ENCODE measurements around the gene ALAD.
"Not testable (repeated sequence)": the region's sequence is repeated elsewhere in the genome, so short reads cannot be mapped to it uniquely, and the experiment has no call there.

Gene ALAD

DNA sequence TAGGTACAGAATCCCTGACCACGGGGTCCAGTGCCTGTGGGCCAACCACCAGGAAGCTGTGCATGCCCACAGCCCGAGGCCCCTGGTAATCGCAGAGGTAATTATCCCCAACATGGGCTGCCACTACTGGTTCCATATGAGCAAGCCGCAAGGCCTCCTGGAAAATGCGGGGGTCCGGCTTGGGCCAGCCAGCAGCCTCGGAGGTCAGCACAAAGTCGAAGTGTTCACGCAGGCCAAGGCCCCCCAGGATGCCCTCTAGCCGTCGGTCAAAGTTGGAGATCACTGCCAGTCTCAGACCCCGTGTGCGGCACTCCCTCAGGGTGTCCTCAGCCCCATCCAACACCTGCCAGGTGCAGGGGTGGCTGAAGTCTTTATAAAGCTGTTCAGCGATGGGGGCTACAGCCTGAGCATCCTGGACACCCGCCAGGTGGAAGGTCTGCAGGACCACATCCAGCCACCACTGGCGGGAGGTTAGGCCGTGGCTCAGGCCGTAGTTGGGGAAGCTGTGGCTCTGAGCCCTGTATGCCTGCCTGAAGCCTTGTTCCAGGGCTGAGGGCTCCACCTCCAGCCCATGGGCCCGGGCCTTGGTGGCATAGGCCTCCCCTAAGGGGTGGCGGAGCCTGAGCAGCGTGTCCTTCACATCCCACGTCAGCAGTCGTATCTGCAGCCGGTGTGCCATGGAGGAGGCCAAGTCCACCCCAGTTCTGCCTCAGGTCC lies 27.2 kb downstream of the ALAD start:
- DNase-seq (ENCODE audit: low read depth) = no peak

DNA sequence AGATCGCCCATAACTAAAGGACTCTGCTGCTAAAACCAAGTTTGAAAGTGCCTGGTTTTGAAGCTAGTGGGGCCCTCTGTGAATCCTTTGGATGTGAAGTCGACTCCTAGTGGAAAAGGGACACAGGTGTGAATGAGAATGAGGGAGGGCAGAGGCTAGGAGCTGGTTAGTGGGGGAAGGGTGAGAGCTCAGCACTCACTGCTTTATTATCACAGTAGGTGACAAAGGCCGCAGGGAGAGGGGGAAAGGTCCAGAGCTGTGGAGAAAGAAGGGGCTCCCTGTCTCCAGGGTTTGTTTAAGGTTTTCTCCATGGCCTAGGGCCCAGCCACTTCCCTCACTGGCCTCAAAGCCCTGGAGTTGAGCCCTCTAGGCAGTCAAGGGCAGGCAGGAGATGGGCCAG lies 27.8 kb downstream of the ALAD start:
- DNase-seq (ENCODE audit: low read depth) = no peak

DNA sequence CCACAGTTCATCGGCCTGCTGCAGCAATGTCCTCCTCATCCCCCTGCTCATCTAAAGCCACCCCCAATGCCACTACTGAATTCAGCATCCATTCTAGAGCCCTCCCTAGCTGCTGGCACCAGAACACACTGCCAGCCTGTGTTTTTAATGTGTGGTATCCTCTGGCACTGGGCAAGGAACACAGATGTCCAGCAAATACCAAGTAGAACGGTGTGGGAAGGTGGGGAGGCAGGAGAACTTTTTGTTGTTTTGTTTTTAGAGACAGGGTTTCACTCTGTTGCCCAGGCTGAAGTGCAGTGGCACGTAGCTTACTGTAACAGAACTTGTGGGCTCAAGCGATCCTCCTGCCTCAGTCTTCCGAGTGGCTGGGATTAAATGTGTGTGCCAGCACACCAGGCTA lies 29.0 kb downstream of the ALAD start:
- no peak for DNase-seq (ENCODE audit: low read depth)

DNA sequence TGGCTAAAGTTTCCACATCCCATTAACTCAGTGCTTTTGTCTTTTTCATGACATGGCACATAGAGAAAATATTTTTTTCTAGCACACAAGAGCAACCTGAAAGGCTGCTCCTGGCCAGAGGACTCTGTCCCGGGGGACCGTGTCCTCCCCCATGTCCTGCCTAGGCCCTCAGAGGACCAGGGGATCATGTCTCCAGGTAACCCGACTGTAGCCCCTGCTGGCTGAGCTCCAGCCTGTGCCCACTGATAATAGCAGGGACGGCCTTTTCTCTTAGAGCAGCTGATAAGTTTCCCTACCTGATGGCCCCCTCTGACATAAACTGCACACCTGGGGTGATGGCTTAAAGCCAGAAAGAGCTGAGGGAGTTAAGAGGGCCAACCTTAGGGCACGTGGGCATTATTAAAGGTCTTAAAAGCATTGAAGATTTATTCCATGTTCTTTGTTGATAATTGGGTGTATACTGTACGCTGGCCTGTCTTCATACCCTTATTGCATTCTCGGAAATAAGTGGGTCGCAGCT lies 30.2 kb downstream of the ALAD start:
- DNase-seq (ENCODE audit: low read depth) = no peak

- DNase-seq (ENCODE audit: low read depth) = no peak
Measured at GRCh38 chr9:113369855-113370140, 31.3 kb downstream of the ALAD start.

- no peak for DNase-seq (ENCODE audit: low read depth)
Measured at GRCh38 chr9:113368982-113369854, 31.9 kb downstream of the ALAD start.

DNA sequence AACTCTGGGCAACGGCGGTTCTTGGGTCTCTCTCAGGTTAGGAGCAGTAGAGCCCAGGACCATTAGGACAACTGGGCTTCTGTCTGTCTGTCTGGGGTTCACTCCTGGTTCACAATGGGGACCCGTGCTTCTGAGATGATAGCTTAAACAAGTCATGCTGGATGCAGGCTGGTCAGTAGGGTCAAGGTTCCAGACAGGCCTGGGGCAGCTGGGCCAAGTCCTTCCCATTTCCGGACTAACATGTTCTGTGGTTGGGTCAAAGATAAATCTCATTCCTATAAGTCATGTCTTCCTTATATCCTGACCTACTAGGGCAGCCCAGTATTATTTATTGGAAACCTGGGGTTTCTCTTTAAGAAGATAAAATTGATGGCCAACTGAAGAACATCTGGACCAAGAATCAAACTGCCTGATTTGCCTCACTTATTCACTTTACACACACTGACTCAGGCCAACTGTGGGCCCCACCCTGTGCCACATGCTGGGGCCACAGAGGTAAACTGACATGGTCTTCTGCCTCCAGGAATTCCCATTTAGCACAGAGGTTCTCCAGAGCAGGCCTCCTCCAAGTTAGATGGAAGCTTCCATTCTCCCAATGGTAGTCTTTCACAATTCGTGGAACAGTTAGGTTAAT lies 32.6 kb downstream of the ALAD start:
- DNase-seq (ENCODE audit: low read depth) = no peak

GRCh38 chr9:113365652-113366051 lies 35.4 kb downstream of the ALAD start:
- DNase-seq (ENCODE audit: low read depth) = not testable (repeated sequence)

DNA sequence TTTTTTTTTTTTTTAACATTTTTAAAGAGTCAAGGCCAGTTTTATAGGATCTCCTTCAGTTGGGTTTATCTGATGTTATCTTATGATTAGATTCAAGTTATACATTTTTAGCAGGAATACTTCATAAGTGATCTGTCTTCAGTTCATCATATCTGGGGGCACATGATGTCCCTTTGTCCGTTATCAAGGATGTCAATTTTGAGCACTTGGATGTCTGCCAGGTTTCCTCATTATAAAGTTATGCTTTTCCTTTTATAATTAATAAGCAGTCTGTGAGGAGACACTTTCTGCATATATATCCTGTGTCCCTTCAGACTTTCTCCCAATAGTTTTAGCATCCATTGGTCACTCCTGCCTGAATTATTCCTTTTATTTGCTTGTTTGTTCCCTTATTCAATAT lies 36.1 kb downstream of the ALAD start:
- DNase-seq (ENCODE audit: low read depth) = no peak

- DNase-seq (ENCODE audit: low read depth) = no peak
Measured at GRCh38 chr9:113363336-113363735, 37.7 kb downstream of the ALAD start.

DNA sequence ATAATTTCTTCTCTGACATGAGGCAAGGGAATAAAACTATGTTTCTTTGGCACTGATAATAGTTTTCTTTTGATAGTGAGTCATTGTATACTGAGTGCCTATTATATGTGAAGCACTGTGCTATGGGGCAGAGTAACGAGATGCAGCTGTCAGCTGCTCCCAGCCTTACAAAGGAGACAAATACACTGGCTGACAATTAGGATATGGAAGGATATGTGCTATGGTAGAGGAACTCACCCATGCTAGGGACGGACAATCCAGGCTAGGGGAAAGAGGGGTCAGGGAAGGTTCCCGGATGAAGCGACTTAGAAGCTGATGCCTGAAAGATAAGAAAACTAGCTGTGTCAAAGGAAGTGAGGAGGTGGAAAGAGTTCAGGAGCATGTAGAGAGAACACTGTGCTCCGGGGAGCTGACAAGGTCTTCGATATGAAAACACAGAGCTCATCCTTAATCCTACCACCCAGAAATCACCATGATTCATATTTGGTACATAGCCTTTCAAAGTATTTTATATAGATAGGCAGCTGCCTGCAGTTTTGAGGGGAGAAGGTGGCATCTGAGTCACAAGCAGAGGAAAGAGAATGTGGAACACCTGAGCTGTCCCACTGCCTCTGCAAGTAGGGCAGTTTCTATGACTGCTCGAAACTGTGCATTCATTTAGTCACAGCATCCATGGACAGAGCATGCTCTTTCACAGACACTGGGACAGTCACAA lies 39.6 kb downstream of the ALAD start:
- DNase-seq (ENCODE audit: low read depth) = no peak

- no peak for DNase-seq (ENCODE audit: low read depth)
Measured at GRCh38 chr9:113360242-113360842, 40.7 kb downstream of the ALAD start.

DNA sequence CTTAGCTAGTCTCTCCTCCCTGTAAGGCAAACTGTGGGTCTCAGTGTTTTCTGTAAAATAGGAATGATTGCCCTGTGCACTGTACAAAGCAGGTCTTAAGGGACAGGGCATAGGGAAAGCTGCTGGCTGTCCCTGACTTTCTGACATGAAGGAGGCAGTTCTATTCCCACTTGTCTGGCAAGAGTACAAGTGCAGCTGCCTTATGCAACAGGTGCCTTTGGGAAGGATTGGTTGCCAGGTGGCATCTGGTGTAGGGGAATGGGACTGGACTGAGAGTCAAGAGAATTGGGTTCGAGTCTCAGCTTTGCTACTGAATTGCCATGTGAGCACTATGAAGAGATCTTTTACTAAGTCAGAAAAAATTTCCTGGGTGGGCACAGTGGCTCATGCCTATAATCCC lies 41.7 kb downstream of the ALAD start:
- DNase-seq (ENCODE audit: low read depth) = no peak

GRCh38 chr9:113356686-113357292 lies 44.3 kb downstream of the ALAD start:
- no peak for DNase-seq (ENCODE audit: low read depth)

GRCh38 chr9:113355040-113355596 lies 46.0 kb downstream of the ALAD start:
- DNase-seq (ENCODE audit: low read depth) = no peak

GRCh38 chr9:113352411-113352810 lies 48.7 kb downstream of the ALAD start:
- no peak for DNase-seq (ENCODE audit: low read depth)

DNA sequence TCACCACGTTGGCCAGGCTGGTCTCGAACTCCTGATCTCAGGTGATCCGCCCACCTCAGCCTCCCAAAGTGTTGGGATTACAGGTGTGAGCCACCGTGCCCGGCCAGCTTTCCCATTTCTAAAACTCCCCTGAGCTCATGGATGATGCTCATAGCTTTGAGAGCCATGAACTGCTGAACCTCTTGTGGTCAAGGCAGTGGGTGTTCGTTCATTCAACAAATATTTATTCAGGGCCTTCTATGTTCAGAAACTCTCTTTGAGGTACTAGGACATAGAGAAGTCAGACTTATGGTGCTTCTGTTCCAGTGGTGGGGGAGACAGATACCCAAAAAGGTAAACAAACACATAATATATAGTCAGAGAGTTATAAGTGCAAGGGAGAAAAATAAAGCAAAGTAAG lies 49.1 kb downstream of the ALAD start:
- no peak for DNase-seq (ENCODE audit: low read depth)

DNA sequence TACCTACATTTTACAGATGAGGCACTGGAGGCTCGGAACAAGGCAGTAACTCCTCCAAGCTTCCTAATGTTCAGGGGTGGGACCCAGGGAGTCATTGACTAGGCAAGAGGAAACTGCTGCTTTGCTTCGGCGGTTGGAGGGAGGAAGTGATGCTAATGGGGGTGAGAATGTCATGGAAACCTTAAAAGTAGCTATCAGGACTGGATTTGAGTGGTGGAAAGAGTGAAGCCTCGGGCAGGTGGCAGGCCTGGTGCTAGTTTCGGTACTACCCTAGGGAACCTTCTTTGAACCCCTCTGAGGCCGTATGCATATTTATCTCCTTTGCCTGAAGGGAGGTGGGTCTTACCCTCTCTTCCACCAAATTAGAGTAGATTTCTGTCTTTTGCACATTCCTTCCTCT lies 50.1 kb downstream of the ALAD start:
- DNase-seq (ENCODE audit: low read depth) = no peak

DNA sequence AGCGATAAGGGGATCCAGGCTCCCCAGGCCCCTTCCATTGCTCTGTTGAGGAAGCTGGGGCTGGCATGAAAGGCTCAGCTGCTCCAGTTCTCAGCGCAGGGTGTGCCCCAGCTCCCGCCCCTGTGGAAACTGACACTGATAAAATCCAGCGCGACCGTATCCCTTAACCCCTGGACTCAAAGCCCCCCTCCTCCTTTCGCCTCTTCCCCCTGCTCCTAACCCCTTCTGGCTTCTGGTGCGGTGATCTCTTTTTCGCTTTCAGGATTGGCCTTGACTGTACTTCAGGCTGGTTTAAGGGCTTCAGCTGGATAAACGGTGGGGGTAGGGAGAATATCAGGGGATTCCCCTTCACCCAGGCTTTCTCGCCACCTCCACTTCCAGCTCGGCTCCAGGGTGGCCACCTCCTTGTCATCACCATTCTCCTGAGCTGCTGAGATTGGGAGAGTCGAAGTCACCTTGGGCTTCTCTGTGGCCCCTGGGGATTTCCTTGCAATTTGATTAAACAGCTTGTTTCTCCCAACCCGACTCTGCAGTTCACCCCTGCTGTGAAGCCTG lies 50.9 kb downstream of the ALAD start:
- no peak for DNase-seq (ENCODE audit: low read depth)

GRCh38 chr9:113349445-113350094 lies 51.5 kb downstream of the ALAD start, which contains the start of gene BSPRY:
BSPRY (plus strand) TSS chr9:113349541; CDS start chr9:113349580, 39 bp downstream.
- DNase-seq (ENCODE audit: low read depth) = no peak
